ENCODE data around the gene CXCL6.

The CXCL6 gene

DNA sequence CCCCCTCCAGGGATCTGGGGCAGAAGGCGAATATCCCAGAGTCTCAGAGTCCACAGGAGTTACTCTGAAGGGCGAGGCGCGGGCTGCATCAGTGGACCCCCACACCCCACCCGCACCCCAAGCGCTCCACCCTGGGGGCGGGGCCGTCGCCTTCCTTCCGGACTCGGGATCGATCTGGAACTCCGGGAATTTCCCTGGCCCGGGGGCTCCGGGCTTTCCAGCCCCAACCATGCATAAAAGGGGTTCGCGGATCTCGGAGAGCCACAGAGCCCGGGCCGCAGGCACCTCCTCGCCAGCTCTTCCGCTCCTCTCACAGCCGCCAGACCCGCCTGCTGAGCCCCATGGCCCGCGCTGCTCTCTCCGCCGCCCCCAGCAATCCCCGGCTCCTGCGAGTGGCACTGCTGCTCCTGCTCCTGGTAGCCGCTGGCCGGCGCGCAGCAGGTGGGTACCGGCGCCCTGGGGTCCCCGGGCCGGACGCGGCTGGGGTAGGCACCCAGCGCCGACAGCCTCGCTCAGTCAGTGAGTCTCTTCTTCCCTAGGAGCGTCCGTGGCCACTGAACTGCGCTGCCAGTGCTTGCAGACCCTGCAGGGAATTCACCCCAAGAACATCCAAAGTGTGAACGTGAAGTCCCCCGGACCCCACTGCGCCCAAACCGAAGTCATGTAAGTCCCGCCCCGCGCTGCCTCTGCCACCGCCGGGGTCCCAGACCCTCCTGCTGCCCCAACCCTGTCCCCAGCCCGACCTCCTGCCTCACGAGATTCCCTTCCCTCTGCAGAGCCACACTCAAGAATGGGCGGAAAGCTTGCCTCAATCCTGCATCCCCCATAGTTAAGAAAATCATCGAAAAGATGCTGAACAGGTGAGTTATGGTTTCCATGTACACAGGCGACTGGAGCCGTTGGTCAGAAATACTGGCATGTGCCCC, 32.9 kb downstream of the CXCL6 start, which contains the start of gene CXCL1:
CXCL1 (plus strand) TSS at position 264 of the 926 bp plus-strand sequence; CDS start at position 342, 78 bp downstream.
- no peak for DNase-seq

DNA sequence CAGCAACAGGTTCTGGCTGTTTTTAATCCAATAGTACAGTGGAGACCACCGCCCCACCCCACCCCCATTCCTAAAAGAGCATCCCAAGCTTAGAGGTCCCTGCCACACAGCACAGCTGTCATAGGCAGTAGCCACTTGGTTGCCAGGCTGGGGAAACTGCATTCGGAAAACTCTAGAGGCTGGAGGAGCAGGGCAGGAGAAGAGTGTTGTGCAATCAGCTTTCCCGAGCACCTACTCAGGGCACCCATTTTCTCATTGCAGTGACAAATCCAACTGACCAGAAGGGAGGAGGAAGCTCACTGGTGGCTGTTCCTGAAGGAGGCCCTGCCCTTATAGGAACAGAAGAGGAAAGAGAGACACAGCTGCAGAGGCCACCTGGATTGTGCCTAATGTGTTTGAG, 33.8 kb downstream of the CXCL6 start:
- DNase-seq, result no peak

DNA sequence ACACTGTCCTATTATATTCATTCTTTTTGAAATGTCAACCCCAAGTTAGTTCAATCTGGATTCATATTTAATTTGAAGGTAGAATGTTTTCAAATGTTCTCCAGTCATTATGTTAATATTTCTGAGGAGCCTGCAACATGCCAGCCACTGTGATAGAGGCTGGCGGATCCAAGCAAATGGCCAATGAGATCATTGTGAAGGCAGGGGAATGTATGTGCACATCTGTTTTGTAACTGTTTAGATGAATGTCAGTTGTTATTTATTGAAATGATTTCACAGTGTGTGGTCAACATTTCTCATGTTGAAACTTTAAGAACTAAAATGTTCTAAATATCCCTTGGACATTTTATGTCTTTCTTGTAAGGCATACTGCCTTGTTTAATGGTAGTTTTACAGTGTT, 34.3 kb downstream of the CXCL6 start:
- no peak for DNase-seq

DNA sequence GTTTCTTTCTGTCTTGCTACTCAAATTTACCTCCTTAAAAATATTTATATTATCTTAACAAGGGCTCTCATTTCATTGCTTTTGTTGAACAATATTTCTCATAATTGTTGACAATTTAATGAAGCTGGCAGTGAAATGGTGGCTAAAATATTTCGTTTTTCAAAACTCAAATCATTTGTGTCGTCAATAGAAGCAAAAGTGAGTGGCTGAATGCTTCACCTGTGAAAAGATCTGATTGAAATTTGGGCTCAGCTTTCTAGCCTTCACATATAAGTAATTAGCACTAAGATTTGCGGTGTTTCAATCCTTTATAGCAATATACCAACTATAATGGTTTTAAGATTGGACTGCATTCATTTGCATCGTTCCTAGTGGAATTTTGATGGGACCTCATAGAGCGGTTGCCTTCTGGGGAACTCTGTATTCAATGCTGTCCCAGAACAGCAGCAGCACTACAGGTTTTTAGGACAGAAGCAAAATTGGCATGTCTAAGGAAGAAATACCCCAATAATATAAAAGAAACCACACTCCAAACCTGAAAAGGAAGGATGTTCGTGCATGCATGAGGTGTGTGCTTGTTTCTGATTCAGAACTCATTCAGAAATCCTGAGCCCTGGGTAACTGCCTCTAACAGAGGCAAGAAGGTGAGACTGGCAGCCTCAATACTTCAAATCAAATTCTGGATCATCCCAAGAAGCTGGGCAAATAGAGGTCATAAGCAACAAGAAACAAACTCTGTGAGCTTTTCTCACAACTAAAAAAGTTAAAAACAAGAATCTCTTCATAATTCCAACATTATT, 35.2 kb downstream of the CXCL6 start:
- DNase-seq, result no peak

DNA sequence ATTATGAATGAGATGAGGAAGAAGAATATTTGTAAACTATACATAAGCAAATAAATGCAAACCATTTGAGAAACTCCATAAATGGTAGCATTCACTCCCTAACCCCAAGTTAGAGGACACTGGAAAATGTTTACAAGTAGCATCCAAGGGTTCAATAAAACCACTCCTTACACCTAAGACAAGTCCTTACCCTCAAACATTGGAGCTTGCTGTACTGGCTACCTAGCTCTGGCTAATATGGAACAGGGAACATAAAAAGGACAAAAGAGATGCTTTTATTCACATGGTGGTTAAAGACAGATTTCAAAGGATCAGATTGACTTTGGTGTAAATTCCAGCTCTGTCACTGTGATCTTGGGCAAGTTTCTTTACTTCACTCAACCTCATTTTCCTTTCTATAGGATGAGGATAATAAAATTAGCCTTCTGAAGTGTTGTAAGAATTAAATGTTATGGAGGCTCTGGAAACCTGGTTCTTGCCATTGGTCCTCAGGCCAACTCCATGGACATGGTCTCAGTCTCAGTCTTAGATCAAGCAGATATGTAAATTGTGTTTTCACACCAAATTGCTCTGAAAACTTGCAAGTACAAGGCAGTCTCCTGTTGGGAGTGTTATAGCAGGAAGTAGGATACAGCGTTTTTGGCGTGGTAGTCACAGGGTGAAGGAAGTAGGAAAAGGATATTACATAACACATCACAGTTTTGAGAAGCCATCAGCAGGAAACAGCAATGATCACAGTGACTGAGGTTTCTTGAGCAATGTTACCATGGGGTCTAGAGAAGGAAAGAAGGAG, 36.0 kb downstream of the CXCL6 start:
- no peak for DNase-seq

DNA sequence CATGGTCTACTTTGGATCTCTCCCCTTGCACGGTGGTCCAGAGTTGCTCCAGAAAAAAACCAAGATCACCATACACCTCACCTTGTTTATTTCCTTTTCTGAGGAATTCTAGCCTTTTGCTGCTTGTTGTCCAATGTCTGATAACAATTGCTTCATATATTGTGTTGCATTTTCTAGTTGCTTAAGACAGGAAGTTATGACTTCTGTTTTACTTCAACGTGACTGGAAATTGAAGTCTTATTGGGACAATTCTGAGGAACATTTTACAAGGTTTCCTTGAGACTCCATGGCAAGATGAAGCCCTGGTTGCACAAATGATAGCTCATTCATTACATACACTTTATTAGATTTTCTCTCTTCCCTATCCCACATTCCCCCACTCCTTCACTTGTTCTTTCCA, 37.9 kb downstream of the CXCL6 start:
- DNase-seq, result no peak

DNA sequence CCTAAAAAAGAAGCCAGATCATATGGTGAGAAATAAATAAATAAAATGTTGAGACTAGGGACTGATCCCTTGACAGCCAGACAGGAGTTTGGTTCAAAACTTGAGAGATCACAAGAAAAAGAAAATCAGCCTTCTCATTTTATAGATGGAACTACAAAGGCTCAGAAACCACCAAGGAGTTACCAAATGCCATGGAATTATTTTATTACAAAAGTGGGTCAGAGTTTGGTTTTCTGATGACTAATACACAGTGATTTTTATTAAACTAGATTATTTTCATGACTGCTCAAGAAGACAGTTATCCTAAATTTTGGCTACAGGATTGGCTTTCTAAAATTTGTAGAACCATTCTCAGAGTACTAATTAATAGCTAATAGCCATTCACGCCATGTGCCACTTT, 38.9 kb downstream of the CXCL6 start:
- DNase-seq, result no peak

DNA sequence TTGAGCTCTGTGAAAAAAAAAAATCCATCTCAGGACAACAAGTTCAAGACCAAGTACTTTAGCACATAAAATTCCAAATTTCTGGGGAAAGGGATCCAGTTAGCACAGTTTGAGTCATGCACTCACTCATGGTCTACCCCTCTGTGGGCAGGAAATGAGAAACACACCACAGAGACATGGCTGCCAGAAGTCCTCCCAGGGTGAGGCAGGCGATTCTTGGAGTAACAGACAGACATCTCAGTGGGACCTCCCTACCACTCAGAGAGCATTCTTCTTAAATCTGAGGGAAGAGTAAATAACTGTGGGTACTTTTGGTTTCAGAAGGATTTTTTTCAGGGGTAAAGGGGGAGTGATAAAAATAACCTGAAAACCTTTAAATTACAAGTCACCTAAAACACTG, 46.8 kb downstream of the CXCL6 start:
- DNase-seq, result no peak

DNA sequence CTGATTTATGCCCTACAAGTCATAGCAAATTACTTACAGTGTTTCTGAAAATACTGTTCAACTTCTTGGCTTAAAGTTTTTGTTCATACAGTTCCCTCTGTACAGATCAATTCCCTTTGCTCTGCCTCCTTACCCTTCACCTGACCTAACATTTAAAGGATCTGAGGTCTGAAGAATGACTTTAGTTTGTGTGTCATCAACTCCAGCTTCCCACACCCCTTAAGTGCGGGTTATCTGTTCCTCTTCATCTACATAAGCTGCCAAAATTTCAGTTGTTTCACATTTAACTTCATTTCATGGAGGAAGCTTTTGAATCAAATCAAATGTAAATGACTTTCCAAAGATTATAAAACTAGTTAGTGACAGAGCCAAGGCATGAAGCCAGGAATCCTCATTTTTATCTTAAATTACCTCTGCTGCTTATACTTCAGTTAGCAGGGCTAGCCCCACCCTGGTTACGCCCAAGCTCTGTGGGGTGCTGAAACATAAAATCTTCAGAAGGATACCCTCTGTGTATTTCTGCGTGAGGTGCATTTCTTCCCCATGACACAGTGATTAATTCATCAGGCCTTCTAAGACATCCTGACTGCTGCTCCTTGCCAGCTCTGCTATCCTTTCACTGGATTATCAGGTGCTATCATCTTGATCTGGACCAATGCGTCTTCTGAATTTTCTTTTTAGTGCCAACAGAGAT, 49.2 kb downstream of the CXCL6 start:
- DNase-seq, result no peak
